ENCODE results near the gene DEGS1. TPM values are rescaled to one million over a fixed set of nuclear protein-coding genes. Genes with fewer than 3 reads are reported as not detected.

The DEGS1 gene
- polyA plus RNA-seq, 1 experiment = 193 TPM

DNA sequence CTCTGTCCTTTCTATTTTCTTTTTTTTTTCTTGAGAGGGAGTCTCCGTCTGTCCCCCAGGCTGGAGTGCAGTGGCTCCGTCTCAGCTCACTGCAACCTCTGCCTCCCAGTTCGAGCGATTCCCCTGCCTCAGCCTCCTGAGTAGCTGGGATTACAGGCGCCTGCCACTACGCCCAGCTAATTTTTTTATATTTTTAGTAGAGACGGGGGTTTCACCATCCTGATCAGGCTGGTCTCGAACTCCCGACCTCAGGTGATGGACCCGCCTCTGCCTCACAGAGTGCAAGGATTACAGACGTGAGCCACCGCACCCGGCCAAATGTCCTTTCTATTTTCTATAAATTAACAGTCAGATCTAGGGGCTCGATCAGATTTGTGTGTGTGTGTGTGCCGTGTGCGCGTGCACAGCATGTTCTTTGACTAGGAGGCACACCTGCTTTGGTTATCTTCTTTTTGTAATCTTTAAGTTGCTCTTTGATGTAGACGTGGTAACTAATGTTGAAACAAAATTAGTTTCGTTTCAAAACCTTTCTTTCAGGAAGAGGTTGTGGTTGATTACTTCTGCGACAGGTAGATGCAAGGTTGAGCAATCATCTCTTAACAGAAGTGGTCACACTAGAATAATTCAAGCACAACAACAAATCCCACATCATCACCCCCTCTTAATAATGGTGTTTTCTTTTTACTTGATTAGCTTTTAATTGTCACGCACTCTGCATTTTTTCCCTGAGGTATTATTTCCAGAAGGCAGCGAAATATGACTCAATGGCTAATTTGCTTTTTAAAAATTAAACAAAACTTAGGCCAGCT, 779 bp upstream of the DEGS1 start:
- TF ChIP-seq, protein P1, sequence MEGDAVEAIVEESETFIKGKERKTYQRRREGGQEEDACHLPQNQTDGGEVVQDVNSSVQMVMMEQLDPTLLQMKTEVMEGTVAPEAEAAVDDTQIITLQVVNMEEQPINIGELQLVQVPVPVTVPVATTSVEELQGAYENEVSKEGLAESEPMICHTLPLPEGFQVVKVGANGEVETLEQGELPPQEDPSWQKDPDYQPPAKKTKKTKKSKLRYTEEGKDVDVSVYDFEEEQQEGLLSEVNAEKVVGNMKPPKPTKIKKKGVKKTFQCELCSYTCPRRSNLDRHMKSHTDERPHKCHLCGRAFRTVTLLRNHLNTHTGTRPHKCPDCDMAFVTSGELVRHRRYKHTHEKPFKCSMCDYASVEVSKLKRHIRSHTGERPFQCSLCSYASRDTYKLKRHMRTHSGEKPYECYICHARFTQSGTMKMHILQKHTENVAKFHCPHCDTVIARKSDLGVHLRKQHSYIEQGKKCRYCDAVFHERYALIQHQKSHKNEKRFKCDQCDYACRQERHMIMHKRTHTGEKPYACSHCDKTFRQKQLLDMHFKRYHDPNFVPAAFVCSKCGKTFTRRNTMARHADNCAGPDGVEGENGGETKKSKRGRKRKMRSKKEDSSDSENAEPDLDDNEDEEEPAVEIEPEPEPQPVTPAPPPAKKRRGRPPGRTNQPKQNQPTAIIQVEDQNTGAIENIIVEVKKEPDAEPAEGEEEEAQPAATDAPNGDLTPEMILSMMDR (IDR thresholded peaks at IDR 0.05; ENCODE audit: low read depth, low read length) = no peak
- CTCF ChIA-PET = interaction anchor here (0.7 to 1.1 kb wide), 2 partner anchors 12 to 29 kb away, joined by 3 read pairs; no protein-coding TSS in a partner anchor
- H3K4me3 ChIP-seq (ENCODE audit: low read depth, low read length) = peak overlapping the region; percentile 76
- no peaks in the 10 kb centered on the region for H3K9me3 ChIP-seq (ENCODE audit: control insufficient read depth, insufficient read depth, low read length)
- POLR2A ChIA-PET = interaction anchor here (0.5 to 1.5 kb wide), 10 partner anchors 12 to 148 kb away, joined by 3 to 8 read pairs (median 4); partner anchors contain the start of gene NVL
- no peak for DNase-seq (ENCODE audit: low read depth, low spot score)
- H3K27me3 ChIP-seq (ENCODE audit: control insufficient read depth, insufficient read depth, low read length) = no peaks in the 10 kb centered on the region
- peak overlapping the region; percentile 65 for H3K27ac ChIP-seq (ENCODE audit: low read depth, low read length)

DNA sequence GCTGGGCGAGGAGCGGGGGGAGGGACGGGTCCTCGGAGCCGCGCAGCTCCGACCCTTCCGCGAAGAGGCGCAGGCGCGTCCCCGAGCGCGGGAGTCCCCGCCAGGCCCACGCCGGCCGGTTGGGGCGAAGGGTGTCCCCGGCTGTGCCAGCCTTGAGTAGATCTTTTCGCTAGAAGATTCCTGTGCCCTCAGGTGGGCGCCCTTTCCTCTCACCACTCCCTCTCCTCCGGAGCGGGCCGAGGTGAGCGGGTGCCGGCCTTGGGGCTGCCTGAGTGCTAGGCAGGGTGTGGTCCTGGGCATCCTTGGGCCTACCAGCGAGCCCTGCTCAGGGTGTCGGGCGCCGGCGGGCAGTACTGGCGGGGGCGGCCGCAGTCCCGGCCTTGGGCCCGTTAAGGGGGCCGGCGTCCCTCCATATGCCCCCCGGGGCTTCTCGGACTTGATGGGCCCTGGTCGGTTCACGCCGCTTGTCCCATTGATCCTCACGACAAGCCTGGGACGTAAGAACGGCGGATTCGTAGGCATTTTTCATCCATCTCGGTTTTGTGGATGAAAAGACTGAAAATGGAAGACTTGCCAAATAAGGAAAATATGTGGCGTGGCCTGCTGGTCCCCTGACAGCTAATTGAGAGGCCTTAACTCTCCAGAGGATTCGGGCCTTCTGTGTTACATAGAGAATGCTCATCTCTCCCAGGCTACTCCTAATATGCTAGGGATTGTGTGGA, 712 bp downstream of the DEGS1 start:
- Histone ChIP-seq H3K9me3 (ENCODE audit: control insufficient read depth, insufficient read depth, low read length) (no peaks in the 10 kb centered on the region), H3K4me3 (ENCODE audit: low read depth, low read length) (peak overlapping the region; percentile 76), H3K27ac (ENCODE audit: low read depth, low read length) (peak overlapping the region; percentile 73), H3K27me3 (ENCODE audit: control insufficient read depth, insufficient read depth, low read length) (no peaks in the 10 kb centered on the region)
- TF ChIP-seq, protein P1 (IDR thresholded peaks at IDR 0.05; ENCODE audit: low read depth, low read length) = no peak
- POLR2A ChIA-PET = interaction anchor here (0.6 to 1.5 kb wide), 7 partner anchors 15 to 177 kb away, joined by 3 to 8 read pairs (median 4); no protein-coding TSS in a partner anchor
- CTCF ChIA-PET = interaction anchor here (1.2 kb wide), 1 partner anchor 8 kb away, joined by 3 read pairs; no protein-coding TSS in a partner anchor
- DNase-seq (ENCODE audit: low read depth, low spot score) = no peak

DNA sequence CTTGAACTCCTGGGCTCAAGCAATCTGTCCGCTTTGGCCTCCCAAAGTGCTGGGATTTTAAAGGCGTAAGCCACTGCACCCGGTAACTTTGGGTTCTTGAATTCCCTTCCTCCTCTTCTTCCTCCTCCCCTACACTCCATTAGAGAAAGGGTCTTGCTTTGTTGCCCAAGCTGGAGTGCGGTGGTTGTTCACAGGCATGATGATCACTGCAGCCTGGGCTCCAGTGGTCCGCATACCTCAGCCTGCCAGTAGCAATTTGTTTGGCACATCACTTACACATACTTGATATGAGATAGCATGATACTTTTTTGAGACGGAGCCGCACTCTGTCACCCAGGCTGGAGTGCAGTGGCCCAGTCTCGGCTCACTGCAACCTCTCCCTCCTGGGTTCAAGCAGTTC, 2.2 kb downstream of the DEGS1 start:
- ChIA-PET POLR2A (no interaction called here), CTCF (no interaction called here)
- no peaks in the 10 kb centered on the region for H3K27me3 ChIP-seq (ENCODE audit: control insufficient read depth, insufficient read depth, low read length)
- no peak overlapping the region for H3K4me3 ChIP-seq (ENCODE audit: low read depth, low read length)
- TF ChIP-seq, protein P1 (IDR thresholded peaks at IDR 0.05; ENCODE audit: low read depth, low read length) = no peak
- no peaks in the 10 kb centered on the region for H3K9me3 ChIP-seq (ENCODE audit: control insufficient read depth, insufficient read depth, low read length)
- no peak overlapping the region for H3K27ac ChIP-seq (ENCODE audit: low read depth, low read length)
- DNase-seq (ENCODE audit: low read depth, low spot score) = no peak

DNA sequence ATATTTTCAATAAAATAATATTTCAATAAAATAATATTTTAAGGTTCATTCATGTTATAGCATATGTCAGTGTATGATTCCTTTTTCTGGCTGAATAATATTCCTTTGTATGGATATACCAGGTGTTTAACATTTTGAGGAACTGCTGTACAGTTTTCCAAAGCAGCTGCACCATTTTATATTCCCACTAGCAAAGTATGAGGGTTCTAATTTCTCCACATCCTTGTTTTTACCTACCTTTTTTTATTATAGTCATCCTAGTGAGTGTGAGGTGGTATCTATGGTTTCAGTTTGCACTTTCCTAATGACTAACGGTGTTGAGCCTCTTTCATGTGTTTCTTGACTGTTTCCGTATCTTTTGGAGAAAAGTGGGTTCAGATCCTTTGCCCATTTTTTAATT, 5.2 kb downstream of the DEGS1 start:
- POLR2A ChIA-PET = no interaction called here
- CTCF ChIA-PET = no interaction called here

More for the DNA sequence above, 5.2 kb downstream of the DEGS1 start:
- Histone ChIP-seq H3K4me3 (ENCODE audit: low read depth, low read length) (no peak overlapping the region), H3K27me3 (ENCODE audit: control insufficient read depth, insufficient read depth, low read length) (no peaks in the 10 kb centered on the region), H3K27ac (ENCODE audit: low read depth, low read length) (no peak overlapping the region), H3K9me3 (ENCODE audit: control insufficient read depth, insufficient read depth, low read length) (no peaks in the 10 kb centered on the region)
- no peak for DNase-seq (ENCODE audit: low read depth, low spot score)
- TF ChIP-seq, protein P1 (IDR thresholded peaks at IDR 0.05; ENCODE audit: low read depth, low read length) = no peak
